HFF-Myc (cell line): Measurements from ENCODE around the gene COP1.

ENCODE experiments used
- DNase-seq: peaks from one replicate; pipeline ENCODE4 v3.0.0-alpha.2; 2011; ENCODE audit warnings: low read depth; ENCODE audit errors: extremely low read depth
- H3K4me3 ChIP-seq: replicated peaks from 2 replicates; pipeline ENCODE4 v1.5.1; 2011; ENCODE audit warnings: low read depth, mild to moderate bottlenecking, control low read depth, low read length
- TF ChIP-seq, protein P1 (sequence below): IDR thresholded peaks from 2 replicates; pipeline ENCODE4 v1.5.1; 2012; ENCODE audit warnings: mild to moderate bottlenecking, low read depth, low read length, control low read depth; ENCODE audit errors: missing control alignments

COP1 gene

GRCh38 chr1:176225911-176226310 is 18.8 kb upstream of the COP1 start:
- TF ChIP-seq, protein P1, sequence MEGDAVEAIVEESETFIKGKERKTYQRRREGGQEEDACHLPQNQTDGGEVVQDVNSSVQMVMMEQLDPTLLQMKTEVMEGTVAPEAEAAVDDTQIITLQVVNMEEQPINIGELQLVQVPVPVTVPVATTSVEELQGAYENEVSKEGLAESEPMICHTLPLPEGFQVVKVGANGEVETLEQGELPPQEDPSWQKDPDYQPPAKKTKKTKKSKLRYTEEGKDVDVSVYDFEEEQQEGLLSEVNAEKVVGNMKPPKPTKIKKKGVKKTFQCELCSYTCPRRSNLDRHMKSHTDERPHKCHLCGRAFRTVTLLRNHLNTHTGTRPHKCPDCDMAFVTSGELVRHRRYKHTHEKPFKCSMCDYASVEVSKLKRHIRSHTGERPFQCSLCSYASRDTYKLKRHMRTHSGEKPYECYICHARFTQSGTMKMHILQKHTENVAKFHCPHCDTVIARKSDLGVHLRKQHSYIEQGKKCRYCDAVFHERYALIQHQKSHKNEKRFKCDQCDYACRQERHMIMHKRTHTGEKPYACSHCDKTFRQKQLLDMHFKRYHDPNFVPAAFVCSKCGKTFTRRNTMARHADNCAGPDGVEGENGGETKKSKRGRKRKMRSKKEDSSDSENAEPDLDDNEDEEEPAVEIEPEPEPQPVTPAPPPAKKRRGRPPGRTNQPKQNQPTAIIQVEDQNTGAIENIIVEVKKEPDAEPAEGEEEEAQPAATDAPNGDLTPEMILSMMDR, result no peak
- no peak overlapping the region for H3K4me3 ChIP-seq
- DNase-seq, result no peak

DNA sequence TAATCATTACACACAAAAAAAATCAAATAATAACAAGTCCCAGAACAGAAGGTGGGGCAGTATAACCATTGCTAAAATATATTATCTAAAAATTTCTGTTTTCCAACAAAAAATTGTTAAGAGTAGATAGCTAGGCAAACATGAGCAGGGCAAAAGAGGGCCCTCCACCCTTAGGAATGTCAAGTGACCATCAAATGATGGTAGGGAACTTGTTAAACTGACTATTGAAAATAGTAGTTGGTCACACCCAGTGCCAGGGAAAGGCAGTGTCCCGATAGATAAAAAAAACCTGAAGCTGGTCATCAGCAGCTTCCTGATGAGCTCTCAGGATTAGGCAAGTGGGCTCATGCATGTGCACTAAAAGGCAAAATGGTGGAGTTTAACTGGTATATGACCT is 18.4 kb upstream of the COP1 start:
- TF ChIP-seq, protein P1, result no peak
- DNase-seq, result no peak

GRCh38 chr1:176222196-176222595 is 15.1 kb upstream of the COP1 start:
- DNase-seq, result no peak
- TF ChIP-seq, protein P1, result no peak
- no peak overlapping the region for H3K4me3 ChIP-seq

More for the DNA sequence above, 18.4 kb upstream of the COP1 start:
- no peak overlapping the region for H3K4me3 ChIP-seq

- TF ChIP-seq, protein P1, result no peak
- H3K4me3 ChIP-seq, result no peak overlapping the region
- DNase-seq, result no peak
These were observed 13.1 kb upstream of the COP1 start for GRCh38 chr1:176220100-176220689.

DNA sequence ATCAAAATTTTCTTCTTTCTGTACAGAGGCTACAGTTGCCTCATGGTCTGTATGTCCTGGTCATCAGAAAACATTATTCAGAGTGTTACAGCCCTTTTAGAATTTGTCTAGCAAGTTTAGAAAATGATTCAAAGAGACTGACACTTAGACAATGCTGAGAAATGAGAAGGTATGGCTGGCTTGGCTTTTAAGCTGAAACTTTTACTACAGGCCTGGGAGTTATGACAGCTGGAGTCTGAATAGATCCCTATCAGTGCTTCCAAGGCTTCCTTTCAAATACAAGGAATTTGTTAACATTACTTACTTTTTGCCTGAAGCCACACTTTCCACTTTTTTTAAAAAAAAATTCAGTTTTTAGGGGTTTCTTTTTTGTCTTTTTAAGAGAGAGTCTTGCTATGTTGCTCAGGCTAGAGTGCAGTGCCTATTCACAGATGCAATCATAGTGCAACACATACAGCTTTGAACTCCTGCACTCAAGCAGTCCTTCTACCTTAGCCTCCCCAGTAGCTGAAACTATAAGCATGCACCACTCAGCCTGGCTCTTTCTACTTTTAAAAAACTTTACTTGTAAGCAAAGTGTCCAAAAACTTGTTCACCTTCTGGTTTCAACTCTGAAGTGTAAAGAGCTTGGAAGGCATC is 10.5 kb upstream of the COP1 start:
- no peak for DNase-seq
- H3K4me3 ChIP-seq, result no peak overlapping the region
- TF ChIP-seq, protein P1, result no peak

- no peak for DNase-seq
- H3K4me3 ChIP-seq, result no peak overlapping the region
- TF ChIP-seq, protein P1, result no peak
These were observed 8.9 kb upstream of the COP1 start for GRCh38 chr1:176216031-176216430.
